ENCODE results near the gene LRRC7. TPM values are rescaled to one million over a fixed set of nuclear protein-coding genes. Genes with fewer than 3 reads are reported as not detected.

Gene LRRC7
- total and polyA plus RNA-seq, 2 donors: 0.09 to 0.21 TPM

- Histone ChIP-seq H3K4me3 (ENCODE audit: low read length in 2 of 2) (no peak overlapping the region), H3K27me3 (ENCODE audit: control insufficient read depth in 2 of 2, insufficient read depth in 1 of 2, low read length in 1 of 2) (no peaks in the 10 kb centered on the region), H3K4me1 (ENCODE audit: control insufficient read depth in 2 of 2, insufficient read depth in 2 of 2, low read length in 2 of 2) (no peaks in the 10 kb centered on the region), H3K27ac (ENCODE audit: low read depth in 1 of 2, low read length in 1 of 2) (no peak overlapping the region), H3K9me3 (ENCODE audit: control insufficient read depth in 2 of 2, insufficient read depth in 1 of 2, low read length in 1 of 2) (no peaks in the 10 kb centered on the region), H3K36me3 (ENCODE audit: control insufficient read depth in 2 of 2, insufficient read depth in 2 of 2, low read length in 1 of 2) (no peaks in the 10 kb centered on the region)
- no peak for DNase-seq (ENCODE audit: low read depth in 6 of 9, low spot score in 9 of 9)
- whole genome bisulfite sequencing: 83% methylated on average over 4 of the region's 4 CpGs
These were observed 170.9 kb downstream of the LRRC7 start for GRCh38 chr1:69738458-69739250.

GRCh38 chr1:69739251-69739605 is 171.5 kb downstream of the LRRC7 start:
- WGBS: 88% methylated on average over 1 of the region's 1 CpG
- Histone ChIP-seq H3K9me3 (ENCODE audit: control insufficient read depth in 2 of 2, insufficient read depth in 1 of 2, low read length in 1 of 2) (no peaks in the 10 kb centered on the region), H3K27me3 (ENCODE audit: control insufficient read depth in 2 of 2, insufficient read depth in 1 of 2, low read length in 1 of 2) (no peaks in the 10 kb centered on the region), H3K27ac (ENCODE audit: low read depth in 1 of 2, low read length in 1 of 2) (no peak overlapping the region), H3K4me1 (ENCODE audit: control insufficient read depth in 2 of 2, insufficient read depth in 2 of 2, low read length in 2 of 2) (no peaks in the 10 kb centered on the region), H3K36me3 (ENCODE audit: control insufficient read depth in 2 of 2, insufficient read depth in 2 of 2, low read length in 1 of 2) (no peaks in the 10 kb centered on the region), H3K4me3 (ENCODE audit: low read length in 2 of 2) (no peak overlapping the region)
- DNase-seq (ENCODE audit: low read depth in 6 of 9, low spot score in 9 of 9): no peak

- no peaks in the 10 kb centered on the region for H3K9me3 ChIP-seq (ENCODE audit: control insufficient read depth in 2 of 2, insufficient read depth in 1 of 2, low read length in 1 of 2)
- no peak for DNase-seq (ENCODE audit: low read depth in 6 of 9, low spot score in 9 of 9)
- H3K27me3 ChIP-seq (ENCODE audit: control insufficient read depth in 2 of 2, insufficient read depth in 1 of 2, low read length in 1 of 2): no peaks in the 10 kb centered on the region
- 68% methylated on average over 3 of the region's 3 CpGs for WGBS
- no peaks in the 10 kb centered on the region for H3K36me3 ChIP-seq (ENCODE audit: control insufficient read depth in 2 of 2, insufficient read depth in 2 of 2, low read length in 1 of 2)
- no peaks in the 10 kb centered on the region for H3K4me1 ChIP-seq (ENCODE audit: control insufficient read depth in 2 of 2, insufficient read depth in 2 of 2, low read length in 2 of 2)
- no peak overlapping the region for H3K27ac ChIP-seq (ENCODE audit: low read depth in 1 of 2, low read length in 1 of 2)
- no peak overlapping the region for H3K4me3 ChIP-seq (ENCODE audit: low read length in 2 of 2)
These were observed 175.4 kb downstream of the LRRC7 start for GRCh38 chr1:69743146-69743545.

- Histone ChIP-seq H3K27me3 (ENCODE audit: control insufficient read depth in 2 of 2, insufficient read depth in 1 of 2, low read length in 1 of 2) (no peaks in the 10 kb centered on the region), H3K4me3 (ENCODE audit: low read length in 2 of 2) (no peak overlapping the region), H3K27ac (ENCODE audit: low read depth in 1 of 2, low read length in 1 of 2) (no peak overlapping the region), H3K36me3 (ENCODE audit: control insufficient read depth in 2 of 2, insufficient read depth in 2 of 2, low read length in 1 of 2) (no peaks in the 10 kb centered on the region), H3K4me1 (ENCODE audit: control insufficient read depth in 2 of 2, insufficient read depth in 2 of 2, low read length in 2 of 2) (no peaks in the 10 kb centered on the region), H3K9me3 (ENCODE audit: control insufficient read depth in 2 of 2, insufficient read depth in 1 of 2, low read length in 1 of 2) (no peaks in the 10 kb centered on the region)
- no peak for DNase-seq (ENCODE audit: low read depth in 6 of 9, low spot score in 9 of 9)
- 95% methylated on average over 2 of the region's 2 CpGs for WGBS
These were observed 176.7 kb downstream of the LRRC7 start for GRCh38 chr1:69744381-69744780.

- Histone ChIP-seq H3K27me3 (ENCODE audit: control insufficient read depth in 2 of 2, insufficient read depth in 1 of 2, low read length in 1 of 2) (no peaks in the 10 kb centered on the region), H3K9me3 (ENCODE audit: control insufficient read depth in 2 of 2, insufficient read depth in 1 of 2, low read length in 1 of 2) (no peaks in the 10 kb centered on the region), H3K4me1 (ENCODE audit: control insufficient read depth in 2 of 2, insufficient read depth in 2 of 2, low read length in 2 of 2) (no peaks in the 10 kb centered on the region), H3K4me3 (ENCODE audit: low read length in 2 of 2) (no peak overlapping the region), H3K27ac (ENCODE audit: low read depth in 1 of 2, low read length in 1 of 2) (no peak overlapping the region), H3K36me3 (ENCODE audit: control insufficient read depth in 2 of 2, insufficient read depth in 2 of 2, low read length in 1 of 2) (no peaks in the 10 kb centered on the region)
- WGBS: 91% methylated on average over 2 of the region's 2 CpGs
- DNase-seq (ENCODE audit: low read depth in 6 of 9, low spot score in 9 of 9): no peak
These were observed 179.5 kb downstream of the LRRC7 start for GRCh38 chr1:69747207-69747606.

GRCh38 chr1:69750638-69751037 is 182.9 kb downstream of the LRRC7 start:
- Histone ChIP-seq H3K4me3 (ENCODE audit: low read length in 2 of 2) (no peak overlapping the region), H3K4me1 (ENCODE audit: control insufficient read depth in 2 of 2, insufficient read depth in 2 of 2, low read length in 2 of 2) (no peaks in the 10 kb centered on the region), H3K36me3 (ENCODE audit: control insufficient read depth in 2 of 2, insufficient read depth in 2 of 2, low read length in 1 of 2) (no peaks in the 10 kb centered on the region), H3K27me3 (ENCODE audit: control insufficient read depth in 2 of 2, insufficient read depth in 1 of 2, low read length in 1 of 2) (no peaks in the 10 kb centered on the region), H3K27ac (ENCODE audit: low read depth in 1 of 2, low read length in 1 of 2) (no peak overlapping the region), H3K9me3 (ENCODE audit: control insufficient read depth in 2 of 2, insufficient read depth in 1 of 2, low read length in 1 of 2) (no peaks in the 10 kb centered on the region)
- 94% methylated on average over 1 of the region's 1 CpG for WGBS
- DNase-seq (ENCODE audit: low read depth in 6 of 9, low spot score in 9 of 9): no peak

GRCh38 chr1:69752831-69753230 is 185.1 kb downstream of the LRRC7 start:
- Histone ChIP-seq H3K27me3 (ENCODE audit: control insufficient read depth in 2 of 2, insufficient read depth in 1 of 2, low read length in 1 of 2) (no peaks in the 10 kb centered on the region), H3K27ac (ENCODE audit: low read depth in 1 of 2, low read length in 1 of 2) (no peak overlapping the region), H3K4me3 (ENCODE audit: low read length in 2 of 2) (no peak overlapping the region), H3K36me3 (ENCODE audit: control insufficient read depth in 2 of 2, insufficient read depth in 2 of 2, low read length in 1 of 2) (no peaks in the 10 kb centered on the region), H3K9me3 (ENCODE audit: control insufficient read depth in 2 of 2, insufficient read depth in 1 of 2, low read length in 1 of 2) (no peaks in the 10 kb centered on the region), H3K4me1 (ENCODE audit: control insufficient read depth in 2 of 2, insufficient read depth in 2 of 2, low read length in 2 of 2) (no peaks in the 10 kb centered on the region)
- no peak for DNase-seq (ENCODE audit: low read depth in 6 of 9, low spot score in 9 of 9)
- 94% methylated on average over 2 of the region's 2 CpGs for WGBS

- no peaks in the 10 kb centered on the region for H3K9me3 ChIP-seq (ENCODE audit: control insufficient read depth in 2 of 2, insufficient read depth in 1 of 2, low read length in 1 of 2)
- no peak overlapping the region for H3K27ac ChIP-seq (ENCODE audit: low read depth in 1 of 2, low read length in 1 of 2)
- 93% methylated on average over 3 of the region's 3 CpGs for WGBS
- H3K4me1 ChIP-seq (ENCODE audit: control insufficient read depth in 2 of 2, insufficient read depth in 2 of 2, low read length in 2 of 2): no peaks in the 10 kb centered on the region
- no peak overlapping the region for H3K4me3 ChIP-seq (ENCODE audit: low read length in 2 of 2)
- H3K36me3 ChIP-seq (ENCODE audit: control insufficient read depth in 2 of 2, insufficient read depth in 2 of 2, low read length in 1 of 2): no peaks in the 10 kb centered on the region
- H3K27me3 ChIP-seq (ENCODE audit: control insufficient read depth in 2 of 2, insufficient read depth in 1 of 2, low read length in 1 of 2): no peaks in the 10 kb centered on the region
- DNase-seq (ENCODE audit: low read depth in 6 of 9, low spot score in 9 of 9): no peak
These were observed 186.8 kb downstream of the LRRC7 start for GRCh38 chr1:69754521-69754920.

GRCh38 chr1:69755647-69756046 is 187.9 kb downstream of the LRRC7 start:
- no peaks in the 10 kb centered on the region for H3K4me1 ChIP-seq (ENCODE audit: control insufficient read depth in 2 of 2, insufficient read depth in 2 of 2, low read length in 2 of 2)
- no peaks in the 10 kb centered on the region for H3K36me3 ChIP-seq (ENCODE audit: control insufficient read depth in 2 of 2, insufficient read depth in 2 of 2, low read length in 1 of 2)
- no peak for DNase-seq (ENCODE audit: low read depth in 6 of 9, low spot score in 9 of 9)
- 93% methylated on average over 1 of the region's 1 CpG for WGBS
- H3K4me3 ChIP-seq (ENCODE audit: low read length in 2 of 2): no peak overlapping the region
- no peak overlapping the region for H3K27ac ChIP-seq (ENCODE audit: low read depth in 1 of 2, low read length in 1 of 2)
- H3K27me3 ChIP-seq (ENCODE audit: control insufficient read depth in 2 of 2, insufficient read depth in 1 of 2, low read length in 1 of 2): no peaks in the 10 kb centered on the region
- no peaks in the 10 kb centered on the region for H3K9me3 ChIP-seq (ENCODE audit: control insufficient read depth in 2 of 2, insufficient read depth in 1 of 2, low read length in 1 of 2)

Measured in thymus (tissue), 11 donors.